ENCODE data around the gene ADAMTS8.

ADAMTS8 gene

GRCh38 chr11:130462931-130463330, 34.5 kb upstream of the ADAMTS8 start:
- DNase-seq: no peak

- no peak for DNase-seq
Observed at GRCh38 chr11:130462101-130462885, 33.9 kb upstream of the ADAMTS8 start.

DNA sequence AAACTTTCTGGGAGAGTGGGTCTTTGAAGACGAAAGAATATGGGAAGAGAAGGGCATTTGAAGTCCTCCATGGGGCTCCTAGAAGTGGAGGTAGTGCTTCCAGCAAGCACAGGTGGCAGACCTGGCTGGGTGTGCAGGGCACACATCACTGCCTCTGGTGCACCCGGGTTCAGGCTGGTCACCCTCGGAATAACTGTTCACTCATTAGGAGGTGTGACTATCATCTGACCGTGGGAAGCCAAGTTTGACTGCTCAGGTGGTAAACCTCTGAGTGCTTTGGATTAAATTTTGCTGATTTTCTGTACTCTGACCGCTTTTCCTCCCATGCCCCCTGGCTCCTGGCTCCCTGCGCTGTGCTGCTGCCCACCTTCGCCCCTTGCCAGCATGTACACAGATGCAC, 31.1 kb upstream of the ADAMTS8 start:
- no peak for DNase-seq

GRCh38 chr11:130458410-130458729, 30.0 kb upstream of the ADAMTS8 start:
- peak in 8 of 51 donors; percentile 4 to 33 (median 16) for DNase-seq

DNA sequence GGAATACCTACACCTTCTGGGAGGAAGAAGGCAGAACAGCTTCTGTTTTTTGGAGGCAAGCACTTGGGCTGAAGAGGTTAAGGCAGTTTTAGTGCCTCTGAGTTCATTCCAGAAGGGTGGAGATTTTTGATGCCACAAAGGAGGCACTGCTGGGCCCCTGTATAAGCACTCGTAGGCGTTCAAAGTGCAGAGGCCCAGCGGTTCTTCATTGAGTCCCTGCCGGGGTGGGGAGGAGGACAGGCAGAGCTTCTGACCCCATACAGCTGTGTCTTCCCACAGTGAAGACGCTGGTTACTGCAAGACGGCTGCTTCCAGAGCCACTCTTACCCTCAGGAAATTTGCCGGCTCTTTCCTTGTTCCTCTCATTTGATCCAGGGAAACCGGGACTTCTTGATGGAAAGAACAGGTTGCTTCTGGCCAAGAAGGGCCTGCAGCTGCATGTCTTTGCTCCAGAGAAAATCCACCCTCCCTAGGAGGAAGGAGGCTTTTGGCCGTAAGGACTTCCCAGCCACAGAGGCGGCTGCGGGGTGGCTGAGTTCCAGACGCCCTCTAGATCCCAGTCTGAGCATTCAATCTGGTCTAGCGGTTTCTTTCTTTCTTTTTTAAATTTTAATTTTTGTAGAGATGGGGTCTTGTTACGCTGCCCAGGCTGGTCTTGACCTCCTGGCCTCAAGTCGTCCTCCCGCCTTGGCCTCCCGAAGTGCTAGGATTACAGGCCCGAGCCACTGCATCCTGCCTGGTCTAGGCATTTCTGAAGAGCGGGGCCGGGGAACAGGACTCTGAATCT, 29.4 kb upstream of the ADAMTS8 start:
- DNase-seq: no peak

GRCh38 chr11:130456286-130456685, 27.9 kb upstream of the ADAMTS8 start:
- DNase-seq: no peak

DNA sequence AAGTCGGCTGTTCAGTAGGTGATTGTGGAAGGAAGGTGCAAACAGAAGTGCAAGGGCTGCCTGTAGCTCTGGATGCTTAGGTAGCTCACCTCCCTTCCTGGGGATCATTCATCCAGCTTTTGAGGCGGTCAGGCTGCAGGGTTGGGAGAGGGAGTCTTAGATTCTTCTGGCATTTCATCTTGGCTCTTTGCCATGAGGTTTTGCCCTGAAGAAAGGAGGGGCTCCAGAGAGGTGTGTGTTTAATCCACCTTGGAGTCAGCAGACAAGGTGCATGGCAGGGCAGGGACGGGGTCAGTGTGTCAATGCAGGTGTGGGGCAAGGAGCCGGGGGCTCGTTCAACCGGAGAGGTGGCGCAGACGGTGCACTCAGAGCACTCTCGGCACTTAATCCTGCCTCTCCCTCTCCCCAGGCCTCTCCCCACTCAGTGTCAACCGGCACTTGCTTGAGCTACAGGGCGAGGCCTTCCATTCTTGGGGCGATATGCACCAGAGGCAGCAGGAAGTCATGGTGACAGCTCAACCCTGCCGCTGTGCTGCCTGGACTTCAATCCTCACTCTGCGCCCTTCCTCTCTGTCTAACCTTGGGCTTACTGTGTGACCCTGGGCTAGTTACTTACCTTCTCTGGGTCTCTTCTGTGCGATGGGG, 27.2 kb upstream of the ADAMTS8 start:
- DNase-seq: no peak

DNA sequence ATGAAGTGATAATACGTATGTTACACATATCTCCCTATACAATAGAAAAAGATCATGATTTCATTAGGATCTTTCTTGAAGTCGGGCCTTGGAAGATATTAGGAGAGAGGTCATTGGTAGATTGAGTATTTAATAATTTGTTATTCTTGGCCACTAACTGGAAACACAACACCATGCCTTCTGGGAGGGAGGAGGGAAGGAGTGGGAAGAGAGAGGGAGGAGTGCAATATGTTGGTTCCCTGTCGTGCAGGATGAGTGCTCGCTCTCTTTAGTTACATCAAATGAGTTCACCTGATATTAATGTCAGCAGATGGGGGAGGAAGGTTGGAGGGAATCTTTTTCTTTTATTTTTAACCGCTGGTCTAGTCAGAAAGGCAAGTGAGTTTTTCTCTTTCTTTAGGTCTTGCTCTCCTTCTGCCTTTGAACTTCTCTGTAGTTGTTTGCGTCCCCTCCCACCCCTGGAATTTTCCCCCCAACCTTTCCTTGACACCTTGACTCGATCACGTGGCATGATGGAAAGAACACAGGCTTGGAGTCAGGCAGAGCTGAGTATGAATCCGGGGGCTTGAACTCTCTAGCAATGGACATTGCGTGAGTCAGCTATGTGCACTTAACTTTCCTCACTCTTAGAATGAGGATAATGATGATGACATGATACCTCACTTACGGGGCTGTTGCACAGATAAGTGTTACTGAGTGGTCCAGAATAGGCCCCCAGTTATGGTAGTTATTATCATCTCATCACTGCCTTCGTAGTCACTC, 26.3 kb upstream of the ADAMTS8 start:
- no peak for DNase-seq

DNA sequence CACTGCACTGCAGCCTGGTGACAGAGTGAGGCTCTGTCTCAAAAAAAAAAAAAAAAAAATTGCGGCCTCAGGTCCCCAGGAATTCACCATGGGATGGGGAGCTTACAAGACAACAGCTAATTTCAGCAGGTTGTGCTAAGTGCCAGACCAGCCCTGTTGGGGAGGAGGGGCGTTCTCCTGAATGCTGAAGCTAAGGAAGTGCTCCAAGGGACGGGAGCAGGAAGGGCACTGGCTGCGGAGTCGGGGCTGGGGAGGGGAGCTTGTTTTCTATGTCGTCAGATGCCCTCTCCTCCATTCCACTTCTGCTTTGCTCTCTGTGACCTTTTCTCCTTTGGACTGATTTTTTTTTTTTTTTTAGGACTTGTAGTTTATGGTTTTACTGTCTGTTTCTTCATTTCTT, 24.5 kb upstream of the ADAMTS8 start:
- DNase-seq: no peak

DNA sequence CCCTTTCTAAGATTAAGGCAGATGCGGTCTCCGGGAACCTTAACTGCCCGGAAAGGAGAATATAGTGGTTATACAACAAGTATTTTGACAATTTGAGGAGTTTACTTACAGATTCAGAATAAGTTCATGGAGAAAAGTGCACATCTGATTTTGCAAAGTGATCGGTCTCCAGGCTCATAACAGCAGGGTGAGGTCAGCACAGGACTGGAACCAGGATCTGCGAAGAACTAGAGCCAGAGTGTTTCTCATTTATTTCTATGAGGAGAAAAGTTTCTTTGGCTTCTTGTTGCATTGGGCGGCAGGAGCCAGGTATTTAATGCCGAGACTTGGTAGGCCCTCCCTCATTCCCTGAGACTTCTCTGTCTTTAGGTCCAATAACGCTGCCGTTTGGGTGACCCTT, 23.8 kb upstream of the ADAMTS8 start:
- no peak for DNase-seq

GRCh38 chr11:130451231-130452019, 23.0 kb upstream of the ADAMTS8 start:
- no peak for DNase-seq

DNA sequence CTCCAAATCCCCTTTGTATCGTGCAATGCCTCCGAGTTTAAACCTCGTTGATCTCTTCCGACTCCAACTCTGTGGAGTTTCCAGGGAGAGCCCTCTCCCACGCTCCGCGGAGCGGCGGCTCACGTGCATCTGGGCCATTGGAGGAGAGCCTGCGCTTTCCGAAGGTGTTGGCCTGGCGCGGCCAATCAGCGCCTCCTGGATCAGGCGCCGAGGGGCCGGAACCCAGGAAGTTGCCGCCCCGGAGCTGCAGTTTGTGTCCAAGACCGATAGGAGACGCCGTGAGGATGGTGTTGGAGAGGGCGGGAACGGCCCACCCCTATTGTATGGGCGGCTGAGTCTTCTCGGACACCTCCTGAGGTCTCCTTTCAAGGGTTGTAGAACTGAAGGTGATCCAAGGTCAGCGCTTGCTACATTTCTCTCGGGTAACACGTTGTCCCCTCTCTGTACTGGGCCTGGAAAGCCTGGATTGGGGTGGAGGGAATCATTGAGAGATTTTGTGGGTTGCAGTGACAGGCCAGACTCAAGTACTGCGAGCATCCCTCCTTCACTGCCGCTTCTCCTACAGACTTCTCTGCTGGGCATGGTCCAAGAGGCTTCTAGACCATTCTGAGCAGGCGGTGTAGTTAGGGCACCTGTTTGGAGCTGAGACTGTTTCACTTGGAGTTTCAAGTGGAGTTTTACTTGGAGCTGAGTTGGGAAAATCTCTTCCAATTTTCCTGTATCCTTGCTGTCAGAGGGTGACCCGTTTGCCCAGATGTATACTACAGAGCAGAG, 21.8 kb upstream of the ADAMTS8 start:
- DNase-seq: peak in 16 of 51 donors; percentile 7 to 42 (median 22)

DNA sequence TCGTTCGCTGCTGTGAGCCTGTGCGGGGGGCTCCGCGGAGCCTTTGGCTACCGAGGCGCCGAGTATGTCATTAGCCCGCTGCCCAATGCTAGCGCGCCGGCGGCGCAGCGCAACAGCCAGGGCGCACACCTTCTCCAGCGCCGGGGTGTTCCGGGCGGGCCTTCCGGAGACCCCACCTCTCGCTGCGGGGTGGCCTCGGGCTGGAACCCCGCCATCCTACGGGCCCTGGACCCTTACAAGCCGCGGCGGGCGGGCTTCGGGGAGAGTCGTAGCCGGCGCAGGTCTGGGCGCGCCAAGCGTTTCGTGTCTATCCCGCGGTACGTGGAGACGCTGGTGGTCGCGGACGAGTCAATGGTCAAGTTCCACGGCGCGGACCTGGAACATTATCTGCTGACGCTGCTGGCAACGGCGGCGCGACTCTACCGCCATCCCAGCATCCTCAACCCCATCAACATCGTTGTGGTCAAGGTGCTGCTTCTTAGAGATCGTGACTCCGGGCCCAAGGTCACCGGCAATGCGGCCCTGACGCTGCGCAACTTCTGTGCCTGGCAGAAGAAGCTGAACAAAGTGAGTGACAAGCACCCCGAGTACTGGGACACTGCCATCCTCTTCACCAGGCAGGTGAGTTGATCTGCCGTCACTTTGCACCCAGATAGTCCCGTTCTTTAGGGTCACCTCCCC, 21.0 kb upstream of the ADAMTS8 start:
- no peak for DNase-seq

- peak in 21 of 51 donors; percentile 16 to 43 (median 29) for DNase-seq
Observed at GRCh38 chr11:130448416-130449309, 20.3 kb upstream of the ADAMTS8 start, which contains the start of gene ADAMTS15. Gene ADAMTS15 (plus strand): TSS chr11:130448645. CDS start chr11:130448974, 329 bp downstream.

DNA sequence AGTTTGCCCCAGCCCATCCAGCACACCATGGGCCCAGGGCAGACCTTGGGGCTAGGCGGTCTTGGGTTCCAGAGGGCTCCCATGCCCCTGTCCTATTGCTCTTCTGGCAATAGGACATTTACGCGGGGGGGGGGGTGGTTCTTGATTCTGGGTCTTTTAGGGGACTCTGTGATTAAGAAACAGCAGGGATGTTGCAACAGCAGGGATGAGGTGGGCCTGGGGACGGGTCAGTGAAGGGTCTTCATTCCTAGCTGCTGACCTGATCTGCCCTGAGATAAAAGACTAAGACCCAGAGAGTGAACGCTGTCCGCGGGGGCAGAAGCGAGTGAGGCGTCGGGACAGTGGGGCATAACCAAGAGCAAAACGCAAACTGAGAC, 19.6 kb upstream of the ADAMTS8 start:
- DNase-seq: no peak

DNA sequence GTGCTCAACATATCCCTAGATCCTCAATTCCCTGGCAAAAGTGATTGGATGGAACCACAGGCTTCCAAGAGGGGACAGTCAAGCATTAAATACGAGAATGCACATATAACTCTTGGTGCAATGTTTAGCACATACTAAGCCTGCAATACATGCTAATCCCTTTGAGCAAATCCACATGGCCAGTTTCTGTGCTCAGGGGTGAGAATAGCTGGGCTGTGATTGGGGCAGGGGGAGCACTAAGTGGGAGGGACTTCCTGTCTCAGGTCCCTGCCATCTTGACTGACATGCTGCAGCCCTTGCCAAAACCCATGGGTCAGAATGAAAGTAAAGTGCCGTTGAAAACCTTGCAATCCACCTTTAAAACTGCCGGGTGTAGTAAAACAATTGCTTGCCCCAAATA, 17.4 kb upstream of the ADAMTS8 start:
- DNase-seq: no peak

GRCh38 chr11:130442737-130443136, 14.3 kb upstream of the ADAMTS8 start:
- no peak for DNase-seq

- no peak for DNase-seq
Observed at GRCh38 chr11:130441719-130442118, 13.3 kb upstream of the ADAMTS8 start.
